HG03439 (cell line): Measurements from ENCODE around the gene ANKRD11.
"Not testable (repeated sequence)": the region's sequence is repeated elsewhere in the genome, so short reads cannot be mapped to it uniquely, and the experiment has no call there.

Source experiments
- ATAC-seq: cut with Tn5 transposase; IDR thresholded peaks from one replicate; pipeline ENCODE4 v1.9.1; 2021; ENCODE audit warnings: mild to moderate bottlenecking, moderate library complexity; ENCODE audit not compliant: unreplicated experiment

ANKRD11 gene

GRCh38 chr16:89409161-89409711, 81.1 kb downstream of the ANKRD11 start:
- no peak for ATAC-seq

GRCh38 chr16:89408315-89408714, 82.0 kb downstream of the ANKRD11 start:
- no peak for ATAC-seq

GRCh38 chr16:89407925-89408300, 82.4 kb downstream of the ANKRD11 start:
- no peak for ATAC-seq

- no peak for ATAC-seq
Measured at GRCh38 chr16:89407282-89407924, 83.0 kb downstream of the ANKRD11 start.

GRCh38 chr16:89406277-89406888, 84.0 kb downstream of the ANKRD11 start:
- ATAC-seq, result no peak

GRCh38 chr16:89404561-89404960, 85.8 kb downstream of the ANKRD11 start:
- no peak for ATAC-seq

- no peak for ATAC-seq
Measured at GRCh38 chr16:89402962-89403361, 87.4 kb downstream of the ANKRD11 start.

- no peak for ATAC-seq
Measured at GRCh38 chr16:89401641-89402445, 88.5 kb downstream of the ANKRD11 start.

GRCh38 chr16:89401205-89401604, 89.2 kb downstream of the ANKRD11 start:
- no peak for ATAC-seq

GRCh38 chr16:89400740-89401139, 89.6 kb downstream of the ANKRD11 start:
- ATAC-seq, result no peak

GRCh38 chr16:89398924-89399323, 91.4 kb downstream of the ANKRD11 start:
- no peak for ATAC-seq

GRCh38 chr16:89397331-89397861, 93.0 kb downstream of the ANKRD11 start:
- ATAC-seq, result no peak

GRCh38 chr16:89396156-89396555, 94.2 kb downstream of the ANKRD11 start:
- no peak for ATAC-seq

- no peak for ATAC-seq
Measured at GRCh38 chr16:89395150-89396142, 94.9 kb downstream of the ANKRD11 start.

- ATAC-seq, result no peak
Measured at GRCh38 chr16:89393738-89394406, 96.5 kb downstream of the ANKRD11 start.

- no peak for ATAC-seq
Measured at GRCh38 chr16:89392881-89393737, 97.3 kb downstream of the ANKRD11 start.

- ATAC-seq, result not testable (repeated sequence)
Measured at GRCh38 chr16:89390224-89390583, 100.2 kb downstream of the ANKRD11 start.

- ATAC-seq, result not testable (repeated sequence)
Measured at GRCh38 chr16:89389504-89390223, 100.7 kb downstream of the ANKRD11 start.
